H1 (cell line): ENCODE data around the gene PLSCR3. TPM values are rescaled to one million over a fixed set of nuclear protein-coding genes. Genes with fewer than 3 reads are reported as not detected.

Experiments
- ASH2L ChIP-seq: fragments of 200-600, 300-600 bp; sonication (generic); IDR thresholded peaks from one replicate; pipeline ENCODE4 v1.7.1; 2017; ENCODE audit warnings: low read length
- EGR1 ChIP-seq: IDR thresholded peaks from 2 replicates; pipeline ENCODE4 v1.6.1; 2011; ENCODE audit warnings: low read depth, low read length, borderline replicate concordance
- JUND ChIP-seq: IDR thresholded peaks from 2 replicates; pipeline ENCODE4 v1.6.1; 2011; ENCODE audit warnings: mild to moderate bottlenecking, improper control_type of control experiment, low read length
- KDM5A ChIP-seq: fragments of 200-600 bp; IDR thresholded peaks from 2 replicates; pipeline ENCODE4 v1.7.1; 2012; ENCODE audit warnings: mild to moderate bottlenecking, low read length, inconsistent platforms, mixed read lengths
- POU5F1 ChIP-seq: IDR thresholded peaks from 2 replicates; pipeline ENCODE4 v1.6.1; 2011; ENCODE audit warnings: low read depth, mild to moderate bottlenecking, low read length, moderate library complexity
- RXRA ChIP-seq: IDR thresholded peaks from 2 replicates; pipeline ENCODE4 v1.6.1; 2011; ENCODE audit warnings: low read depth, mild to moderate bottlenecking, low read length, moderate library complexity; ENCODE audit not compliant: insufficient read depth
- SRF ChIP-seq: IDR thresholded peaks from 2 replicates; pipeline ENCODE4 v1.6.1; 2011; ENCODE audit warnings: mild to moderate bottlenecking, low read depth, low read length, moderate library complexity
- TAF7 ChIP-seq: optimal IDR thresholded peaks from 2 replicates; pipeline ENCODE3; 2011; ENCODE audit warnings: low read depth, mild to moderate bottlenecking, inconsistent platforms, low read length, moderate library complexity, borderline replicate concordance
- TCF12 ChIP-seq: IDR thresholded peaks from 2 replicates; pipeline ENCODE4 v1.6.1; 2011; ENCODE audit warnings: low read depth, mild to moderate bottlenecking, low read length
- polyA plus RNA-seq, 7 experiments: library from polyadenylated mRNA; depleted of rRNA in 3 of 7; stranded (reverse) in 5 of 7; unstranded in 2 of 7; fragments of >200 nt in 5 of 7; fragments of 200-250 nt in 2 of 7; gene quantifications; 1 replicate in 5 of 7; 2 replicates in 1 of 7; 4 replicates in 1 of 7; pipeline versions ENCODE4 v1.2.1 to v1.2.3, GENCODE V29; 2011 to 2013; ENCODE audit warnings: missing spikeins in 2 of 7, mixed read lengths in 2 of 7
- total RNA-seq: library from RNA; stranded (reverse); fragmentation: NEBNext Ultra II Directional; extraction: Animal tissue kit (Norgen Biotek cat#: 25700); gene quantifications from 2 replicates; pipeline ENCODE4 v1.2.1, GENCODE V29; 2021
- TF ChIP-seq, protein P1 (sequence below): fragments of 300-600 bp; sonication (generic); IDR thresholded peaks from 2 replicates; pipeline ENCODE4 v1.7.1; 2012; ENCODE audit warnings: low read length, moderate library complexity, mild to moderate bottlenecking, inconsistent platforms; ENCODE audit not compliant: insufficient replicate concordance

The PLSCR3 gene
- total and polyA plus RNA-seq, 2 of the 8 experiments (the other 6 are each of a cell fraction or from before 2014, with no cell fraction given) = 36.1 to 38.7 TPM

DNA sequence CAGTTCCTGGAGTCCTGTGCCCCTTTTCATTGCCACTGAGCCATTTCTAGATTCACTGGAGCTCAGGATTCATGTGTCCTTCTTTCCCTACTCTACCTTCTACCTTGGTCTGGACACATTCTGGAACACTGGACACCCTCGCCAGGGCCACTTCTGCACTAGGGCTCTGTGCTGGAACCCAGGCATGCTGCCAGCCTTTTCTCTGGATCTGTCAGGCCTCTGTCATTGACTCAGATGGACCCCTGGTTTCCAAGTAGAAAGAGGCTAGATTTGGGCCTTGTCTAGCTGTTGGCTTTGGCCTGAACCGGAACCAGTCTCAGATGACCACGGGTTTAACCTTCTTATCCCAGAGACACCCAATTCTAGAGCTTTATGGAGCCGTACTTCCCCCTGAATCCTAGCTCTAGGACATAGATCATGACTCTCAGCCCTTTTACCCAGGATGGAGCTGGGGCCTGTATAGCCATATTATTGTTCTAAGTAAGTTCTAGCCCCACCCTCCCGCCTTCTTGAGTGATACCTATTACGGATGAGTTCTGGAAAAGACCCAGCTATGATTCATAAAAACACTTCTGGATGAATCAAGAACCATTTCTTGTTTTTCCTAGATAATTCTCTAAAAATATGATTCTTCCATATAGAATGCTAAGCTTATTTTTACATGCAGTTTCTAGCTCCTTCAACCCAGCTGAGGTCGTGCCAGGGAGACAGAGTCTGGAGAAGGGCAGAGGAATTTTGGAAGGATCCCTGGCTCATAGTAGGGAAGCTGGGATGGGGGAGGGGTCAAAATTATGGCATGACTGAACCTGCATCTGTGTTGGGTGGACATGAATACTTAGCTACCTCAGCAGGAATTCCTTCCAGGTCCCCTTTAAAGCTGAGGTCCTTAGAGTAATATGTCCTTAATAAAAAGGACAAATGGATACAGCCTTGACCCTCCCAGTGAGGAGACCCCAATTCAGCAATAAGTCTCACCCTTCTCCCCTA lies 49.5 kb upstream of the PLSCR3 start (continued):
- TF ChIP-seq, protein P1, sequence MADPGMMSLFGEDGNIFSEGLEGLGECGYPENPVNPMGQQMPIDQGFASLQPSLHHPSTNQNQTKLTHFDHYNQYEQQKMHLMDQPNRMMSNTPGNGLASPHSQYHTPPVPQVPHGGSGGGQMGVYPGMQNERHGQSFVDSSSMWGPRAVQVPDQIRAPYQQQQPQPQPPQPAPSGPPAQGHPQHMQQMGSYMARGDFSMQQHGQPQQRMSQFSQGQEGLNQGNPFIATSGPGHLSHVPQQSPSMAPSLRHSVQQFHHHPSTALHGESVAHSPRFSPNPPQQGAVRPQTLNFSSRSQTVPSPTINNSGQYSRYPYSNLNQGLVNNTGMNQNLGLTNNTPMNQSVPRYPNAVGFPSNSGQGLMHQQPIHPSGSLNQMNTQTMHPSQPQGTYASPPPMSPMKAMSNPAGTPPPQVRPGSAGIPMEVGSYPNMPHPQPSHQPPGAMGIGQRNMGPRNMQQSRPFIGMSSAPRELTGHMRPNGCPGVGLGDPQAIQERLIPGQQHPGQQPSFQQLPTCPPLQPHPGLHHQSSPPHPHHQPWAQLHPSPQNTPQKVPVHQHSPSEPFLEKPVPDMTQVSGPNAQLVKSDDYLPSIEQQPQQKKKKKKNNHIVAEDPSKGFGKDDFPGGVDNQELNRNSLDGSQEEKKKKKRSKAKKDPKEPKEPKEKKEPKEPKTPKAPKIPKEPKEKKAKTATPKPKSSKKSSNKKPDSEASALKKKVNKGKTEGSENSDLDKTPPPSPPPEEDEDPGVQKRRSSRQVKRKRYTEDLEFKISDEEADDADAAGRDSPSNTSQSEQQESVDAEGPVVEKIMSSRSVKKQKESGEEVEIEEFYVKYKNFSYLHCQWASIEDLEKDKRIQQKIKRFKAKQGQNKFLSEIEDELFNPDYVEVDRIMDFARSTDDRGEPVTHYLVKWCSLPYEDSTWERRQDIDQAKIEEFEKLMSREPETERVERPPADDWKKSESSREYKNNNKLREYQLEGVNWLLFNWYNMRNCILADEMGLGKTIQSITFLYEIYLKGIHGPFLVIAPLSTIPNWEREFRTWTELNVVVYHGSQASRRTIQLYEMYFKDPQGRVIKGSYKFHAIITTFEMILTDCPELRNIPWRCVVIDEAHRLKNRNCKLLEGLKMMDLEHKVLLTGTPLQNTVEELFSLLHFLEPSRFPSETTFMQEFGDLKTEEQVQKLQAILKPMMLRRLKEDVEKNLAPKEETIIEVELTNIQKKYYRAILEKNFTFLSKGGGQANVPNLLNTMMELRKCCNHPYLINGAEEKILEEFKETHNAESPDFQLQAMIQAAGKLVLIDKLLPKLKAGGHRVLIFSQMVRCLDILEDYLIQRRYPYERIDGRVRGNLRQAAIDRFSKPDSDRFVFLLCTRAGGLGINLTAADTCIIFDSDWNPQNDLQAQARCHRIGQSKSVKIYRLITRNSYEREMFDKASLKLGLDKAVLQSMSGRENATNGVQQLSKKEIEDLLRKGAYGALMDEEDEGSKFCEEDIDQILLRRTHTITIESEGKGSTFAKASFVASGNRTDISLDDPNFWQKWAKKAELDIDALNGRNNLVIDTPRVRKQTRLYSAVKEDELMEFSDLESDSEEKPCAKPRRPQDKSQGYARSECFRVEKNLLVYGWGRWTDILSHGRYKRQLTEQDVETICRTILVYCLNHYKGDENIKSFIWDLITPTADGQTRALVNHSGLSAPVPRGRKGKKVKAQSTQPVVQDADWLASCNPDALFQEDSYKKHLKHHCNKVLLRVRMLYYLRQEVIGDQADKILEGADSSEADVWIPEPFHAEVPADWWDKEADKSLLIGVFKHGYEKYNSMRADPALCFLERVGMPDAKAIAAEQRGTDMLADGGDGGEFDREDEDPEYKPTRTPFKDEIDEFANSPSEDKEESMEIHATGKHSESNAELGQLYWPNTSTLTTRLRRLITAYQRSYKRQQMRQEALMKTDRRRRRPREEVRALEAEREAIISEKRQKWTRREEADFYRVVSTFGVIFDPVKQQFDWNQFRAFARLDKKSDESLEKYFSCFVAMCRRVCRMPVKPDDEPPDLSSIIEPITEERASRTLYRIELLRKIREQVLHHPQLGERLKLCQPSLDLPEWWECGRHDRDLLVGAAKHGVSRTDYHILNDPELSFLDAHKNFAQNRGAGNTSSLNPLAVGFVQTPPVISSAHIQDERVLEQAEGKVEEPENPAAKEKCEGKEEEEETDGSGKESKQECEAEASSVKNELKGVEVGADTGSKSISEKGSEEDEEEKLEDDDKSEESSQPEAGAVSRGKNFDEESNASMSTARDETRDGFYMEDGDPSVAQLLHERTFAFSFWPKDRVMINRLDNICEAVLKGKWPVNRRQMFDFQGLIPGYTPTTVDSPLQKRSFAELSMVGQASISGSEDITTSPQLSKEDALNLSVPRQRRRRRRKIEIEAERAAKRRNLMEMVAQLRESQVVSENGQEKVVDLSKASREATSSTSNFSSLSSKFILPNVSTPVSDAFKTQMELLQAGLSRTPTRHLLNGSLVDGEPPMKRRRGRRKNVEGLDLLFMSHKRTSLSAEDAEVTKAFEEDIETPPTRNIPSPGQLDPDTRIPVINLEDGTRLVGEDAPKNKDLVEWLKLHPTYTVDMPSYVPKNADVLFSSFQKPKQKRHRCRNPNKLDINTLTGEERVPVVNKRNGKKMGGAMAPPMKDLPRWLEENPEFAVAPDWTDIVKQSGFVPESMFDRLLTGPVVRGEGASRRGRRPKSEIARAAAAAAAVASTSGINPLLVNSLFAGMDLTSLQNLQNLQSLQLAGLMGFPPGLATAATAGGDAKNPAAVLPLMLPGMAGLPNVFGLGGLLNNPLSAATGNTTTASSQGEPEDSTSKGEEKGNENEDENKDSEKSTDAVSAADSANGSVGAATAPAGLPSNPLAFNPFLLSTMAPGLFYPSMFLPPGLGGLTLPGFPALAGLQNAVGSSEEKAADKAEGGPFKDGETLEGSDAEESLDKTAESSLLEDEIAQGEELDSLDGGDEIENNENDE = no peak
- TF ChIP-seq ASH2L (no peak), SRF (no peak), JUND (no peak), EGR1 (no peak), POU5F1 (no peak), TCF12 (no peak), TAF7 (no peak), KDM5A (no peak), RXRA (no peak)
